Endothelial cell of umbilical vein (primary cell): ENCODE measurements around the gene CCDC82.

Source experiments
- EZH2 ChIP-seq: IDR thresholded peaks from 2 replicates; pipeline ENCODE4 v1.6.1; 2012; ENCODE audit warnings: borderline replicate concordance, low read depth, mild to moderate bottlenecking, moderate library complexity, low read length, inconsistent platforms; ENCODE audit not compliant: severe bottlenecking
- GATA2 ChIP-seq: IDR thresholded peaks from 2 replicates; pipeline ENCODE4 v1.7.0; 2011; ENCODE audit warnings: low read depth, mild to moderate bottlenecking, moderate library complexity, mixed read lengths, low read length; ENCODE audit not compliant: insufficient read length, insufficient read depth
- JUN ChIP-seq: IDR thresholded peaks from 2 replicates; pipeline ENCODE4 v1.6.1; 2011; ENCODE audit warnings: borderline replicate concordance, low read depth; ENCODE audit not compliant: insufficient read length, insufficient read depth
- MYC ChIP-seq: IDR thresholded peaks from one replicate; pipeline ENCODE4 v1.6.1; 2011; ENCODE audit warnings: mild to moderate bottlenecking, low read depth, low read length
- POLR2A ChIP-seq: IDR thresholded peaks from 2 replicates; pipeline ENCODE4 v1.6.1; 2012; ENCODE audit warnings: low read depth, mild to moderate bottlenecking, control low read depth, low read length
- POLR2AphosphoS5 ChIP-seq: IDR thresholded peaks from 2 replicates; pipeline ENCODE4 v1.6.1; 2012; ENCODE audit warnings: low read depth, mild to moderate bottlenecking, control low read depth, low read length, moderate library complexity; ENCODE audit not compliant: insufficient read depth
- TF ChIP-seq, protein P1 (sequence below), 2 donors: IDR thresholded peaks; 1 replicate in 1 of 2; 2 replicates in 1 of 2; pipeline ENCODE4 v1.5.1; 2011; ENCODE audit warnings: low read length in 2 of 2, mild to moderate bottlenecking in 2 of 2, moderate library complexity in 2 of 2, control low read depth in 1 of 2, inconsistent platforms in 1 of 2, low read depth in 1 of 2; ENCODE audit not compliant: insufficient read depth in 1 of 2; ENCODE audit errors: extremely low read depth in 1 of 2

DNA sequence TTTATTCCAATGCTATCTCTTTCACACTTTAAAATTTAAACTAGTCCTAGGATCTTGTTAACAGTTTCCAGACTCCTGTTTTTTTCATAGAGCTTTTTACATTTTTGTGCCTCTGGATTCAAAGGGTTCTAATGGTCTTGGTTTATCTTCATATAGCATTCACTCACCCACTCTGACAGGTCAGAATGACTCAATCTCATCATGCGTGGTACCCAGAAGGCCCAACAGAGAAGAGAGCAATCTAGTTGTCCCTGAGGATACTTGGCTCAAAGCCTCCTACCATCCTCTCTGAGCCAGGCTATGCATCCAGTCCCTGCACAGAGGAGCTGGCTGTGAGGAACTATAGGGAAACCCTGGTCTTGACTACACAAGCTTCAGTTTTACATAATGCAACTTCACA, 74.2 kb downstream of the CCDC82 start:
- TF ChIP-seq POLR2A (no peak), POLR2AphosphoS5 (no peak), EZH2 (no peak), JUN (no peak), MYC (no peak), GATA2 (no peak)
- TF ChIP-seq, protein P1, sequence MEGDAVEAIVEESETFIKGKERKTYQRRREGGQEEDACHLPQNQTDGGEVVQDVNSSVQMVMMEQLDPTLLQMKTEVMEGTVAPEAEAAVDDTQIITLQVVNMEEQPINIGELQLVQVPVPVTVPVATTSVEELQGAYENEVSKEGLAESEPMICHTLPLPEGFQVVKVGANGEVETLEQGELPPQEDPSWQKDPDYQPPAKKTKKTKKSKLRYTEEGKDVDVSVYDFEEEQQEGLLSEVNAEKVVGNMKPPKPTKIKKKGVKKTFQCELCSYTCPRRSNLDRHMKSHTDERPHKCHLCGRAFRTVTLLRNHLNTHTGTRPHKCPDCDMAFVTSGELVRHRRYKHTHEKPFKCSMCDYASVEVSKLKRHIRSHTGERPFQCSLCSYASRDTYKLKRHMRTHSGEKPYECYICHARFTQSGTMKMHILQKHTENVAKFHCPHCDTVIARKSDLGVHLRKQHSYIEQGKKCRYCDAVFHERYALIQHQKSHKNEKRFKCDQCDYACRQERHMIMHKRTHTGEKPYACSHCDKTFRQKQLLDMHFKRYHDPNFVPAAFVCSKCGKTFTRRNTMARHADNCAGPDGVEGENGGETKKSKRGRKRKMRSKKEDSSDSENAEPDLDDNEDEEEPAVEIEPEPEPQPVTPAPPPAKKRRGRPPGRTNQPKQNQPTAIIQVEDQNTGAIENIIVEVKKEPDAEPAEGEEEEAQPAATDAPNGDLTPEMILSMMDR (IDR thresholded peaks at IDR 0.05; ENCODE audit: extremely low read depth in 1 of 2, insufficient read depth in 1 of 2, low read depth in 1 of 2, low read length in 2 of 2) = no peak
